OCI-LY1 (cell line): Measurements from ENCODE around the gene ERBB2.

Experiments
- H2AFZ ChIP-seq: fragments of 200-600 bp; sonication (generic), shearing (Covaris generic); 2 replicates; pipeline ENCODE4 v1.6.0; 2014; ENCODE audit warnings: antibody characterized with exemption, mild to moderate bottlenecking, low read length
- H3F3A ChIP-seq: fragments of 200-600 bp; sonication (generic), shearing (Covaris generic); 2 replicates; pipeline ENCODE4 v1.6.0; 2014; ENCODE audit warnings: mild to moderate bottlenecking, antibody characterized with exemption, low read length, moderate library complexity; ENCODE audit not compliant: insufficient read depth
- H3K27ac ChIP-seq: fragments of 200-600 bp; sonication (generic); 2 replicates; pipeline ENCODE4 v1.5.1; 2014; ENCODE audit warnings: low read length, mixed run types, mild to moderate bottlenecking, low read depth; ENCODE audit not compliant: poor library complexity, severe bottlenecking
- H3K27me3 ChIP-seq: fragments of 200-600 bp; sonication (generic); 2 replicates; pipeline ENCODE4 v1.6.0; 2014; ENCODE audit warnings: antibody characterized with exemption, mild to moderate bottlenecking, low read length, moderate library complexity; ENCODE audit not compliant: insufficient read depth
- H3K36me3 ChIP-seq: fragments of 200-600 bp; sonication (generic); 2 replicates; pipeline ENCODE4 v1.6.1; 2014; ENCODE audit warnings: mild to moderate bottlenecking, antibody characterized with exemption, low read length, moderate library complexity, mixed read lengths; ENCODE audit not compliant: insufficient read depth
- H3K4me1 ChIP-seq: fragments of 200-600 bp; sonication (generic); 2 replicates; pipeline ENCODE4 v1.5.1; 2014; ENCODE audit warnings: mild to moderate bottlenecking, low read length, moderate library complexity; ENCODE audit not compliant: insufficient read depth, severe bottlenecking
- H3K4me2 ChIP-seq: fragments of 200-600 bp; sonication (generic), shearing (Covaris generic); 2 replicates; pipeline ENCODE4 v1.6.1; 2014; ENCODE audit warnings: low read length
- H3K4me3 ChIP-seq: fragments of 200-600 bp; sonication (generic); 2 replicates; pipeline ENCODE4 v1.5.1; 2014; ENCODE audit warnings: low read length, low read depth, mild to moderate bottlenecking, mixed read lengths; ENCODE audit not compliant: poor library complexity, severe bottlenecking
- H3K79me2 ChIP-seq: fragments of 200-600 bp; shearing (Covaris generic); 2 replicates; pipeline ENCODE4 v1.6.1; 2016; ENCODE audit warnings: mixed run types, low read length, mixed read lengths; ENCODE audit not compliant: insufficient read depth
- H3K9ac ChIP-seq: fragments of 200-600 bp; sonication (generic), shearing (Covaris generic); 2 replicates; pipeline ENCODE4 v1.6.1; 2014; ENCODE audit warnings: mild to moderate bottlenecking, low read length, mixed read lengths
- H3K9me2 ChIP-seq: fragments of 200-600 bp; sonication (generic), shearing (Covaris generic); 2 replicates; pipeline ENCODE4 v1.6.1; 2014; ENCODE audit warnings: low read depth, mild to moderate bottlenecking, low read length, mixed read lengths
- H3K9me3 ChIP-seq: fragments of 200-600 bp; shearing (Covaris generic); 2 replicates; pipeline ENCODE4 v1.6.1; 2014; ENCODE audit warnings: low read length, mixed read lengths
- H4K20me1 ChIP-seq: fragments of 200-600 bp; sonication (generic), shearing (Covaris generic); 2 replicates; pipeline ENCODE4 v1.6.0; 2016; ENCODE audit warnings: mild to moderate bottlenecking, low read length; ENCODE audit not compliant: insufficient read depth
- CTCF ChIP-seq: fragments of 200-600 bp; sonication (generic), shearing (Covaris generic); IDR thresholded peaks from 2 replicates; pipeline ENCODE4 v1.5.1; 2017; ENCODE audit warnings: mild to moderate bottlenecking, antibody characterized with exemption, low read length, moderate library complexity, mixed read lengths
- EZH2 ChIP-seq: fragments of 200-600 bp; sonication (generic), shearing (Covaris generic); IDR thresholded peaks from 2 replicates; pipeline ENCODE4 v1.8.0; 2017; ENCODE audit warnings: borderline replicate concordance, mixed run types, mild to moderate bottlenecking, antibody characterized with exemption, low read length, moderate library complexity, mixed read lengths

Gene ERBB2

GRCh38 chr17:39678340-39679116 lies 21.3 kb upstream of the ERBB2 start:
- Histone ChIP-seq H3K9ac (no peak overlapping the region), H2AFZ (no peak overlapping the region), H3F3A (no peaks in the 10 kb centered on the region), H3K36me3 (no peaks in the 10 kb centered on the region), H3K9me3 (no peaks in the 10 kb centered on the region), H3K9me2 (no peaks in the 10 kb centered on the region), H3K4me1 (peaks cover 9% of the 10 kb centered on the region), H3K79me2 (no peaks in the 10 kb centered on the region), H3K27me3 (no peaks in the 10 kb centered on the region; the same call in 1 of the 2 replicates), H4K20me1 (no peaks in the 10 kb centered on the region), H3K4me2 (no peak overlapping the region), H3K4me3 (no peak overlapping the region), H3K27ac (no peak overlapping the region)
- no peak for TF ChIP-seq EZH2
- TF ChIP-seq CTCF = no peak

GRCh38 chr17:39679521-39680192 lies 20.2 kb upstream of the ERBB2 start:
- H3K27me3 ChIP-seq = no peaks in the 10 kb centered on the region
- no peaks in the 10 kb centered on the region for H4K20me1 ChIP-seq
- H3K9me2 ChIP-seq = no peaks in the 10 kb centered on the region
- H3K4me2 ChIP-seq = no peak overlapping the region
- no peaks in the 10 kb centered on the region for H3F3A ChIP-seq
- no peaks in the 10 kb centered on the region for H3K36me3 ChIP-seq
- H3K27ac ChIP-seq = no peak overlapping the region
- H3K9ac ChIP-seq = no peak overlapping the region
- no peak overlapping the region for H2AFZ ChIP-seq
- H3K79me2 ChIP-seq = no peaks in the 10 kb centered on the region
- H3K4me1 ChIP-seq = peaks cover 9% of the 10 kb centered on the region
- H3K4me3 ChIP-seq = no peak overlapping the region
- H3K9me3 ChIP-seq = no peaks in the 10 kb centered on the region
- TF ChIP-seq CTCF = no peak
- no peak for TF ChIP-seq EZH2

- Histone ChIP-seq H3K36me3 (no peaks in the 10 kb centered on the region), H3K9me3 (no peaks in the 10 kb centered on the region), H3K4me2 (no peak overlapping the region), H3K4me3 (no peak overlapping the region), H3K27me3 (no peaks in the 10 kb centered on the region), H3K9me2 (no peaks in the 10 kb centered on the region), H4K20me1 (no peaks in the 10 kb centered on the region), H3K4me1 (peaks cover 21% of the 10 kb centered on the region), H3K9ac (no peak overlapping the region), H3F3A (no peaks in the 10 kb centered on the region), H2AFZ (no peak overlapping the region), H3K27ac (no peak overlapping the region), H3K79me2 (no peaks in the 10 kb centered on the region)
- TF ChIP-seq CTCF (no peak), EZH2 (no peak)
Observed at GRCh38 chr17:39683295-39683939, 16.4 kb upstream of the ERBB2 start.
